ENCODE measurements around the gene TRIM52.

- TF ChIP-seq MAX (IDR thresholded peaks at IDR 0.05) (no peak), CTCF (IDR thresholded peaks at IDR 0.05 in 2 of 3, conservative IDR thresholded peaks at IDR 0.05 in 1 of 3; ENCODE audit: borderline replicate concordance in 1 of 3, insufficient read depth in 1 of 3, low read depth in 2 of 3, low read length in 2 of 3) (no peak), RAD21 (IDR thresholded peaks at IDR 0.05; ENCODE audit: low read depth) (no peak), ZBTB33 (IDR thresholded peaks at IDR 0.05; ENCODE audit: extremely low read depth, insufficient replicate concordance, low read length) (no peak), POLR2A (IDR thresholded peaks at IDR 0.05; ENCODE audit: borderline replicate concordance, extremely low read depth, insufficient read depth, insufficient read length) (no peak), CEBPB (IDR thresholded peaks at IDR 0.05; ENCODE audit: low read depth) (no peak), SIN3A (IDR thresholded peaks at IDR 0.05; ENCODE audit: low read depth) (no peak), POLR2AphosphoS5 (IDR thresholded peaks at IDR 0.05; ENCODE audit: low read depth, low read length) (no peak), EZH2phosphoT487 (IDR thresholded peaks at IDR 0.05; ENCODE audit: borderline replicate concordance) (no peak), ZNF274 (IDR thresholded peaks at IDR 0.05; ENCODE audit: low read depth, low read length) (no peak), FOSL1 (IDR thresholded peaks at IDR 0.05; ENCODE audit: low read depth) (no peak), SRF (IDR thresholded peaks at IDR 0.05; ENCODE audit: low read depth) (no peak)
Observed at GRCh38 chr5:181205761-181206649, 54.9 kb downstream of the TRIM52 start.
